GM21619 (cell line): ENCODE results near the gene POLR1B.
"Not testable (repeated sequence)": the region's sequence is repeated elsewhere in the genome, so short reads cannot be mapped to it uniquely, and the experiment has no call there.

Source experiments
- ATAC-seq: cut with Tn5 transposase; IDR thresholded peaks from one replicate; pipeline ENCODE4 v1.9.1; 2021; ENCODE audit not compliant: unreplicated experiment

Gene POLR1B

DNA sequence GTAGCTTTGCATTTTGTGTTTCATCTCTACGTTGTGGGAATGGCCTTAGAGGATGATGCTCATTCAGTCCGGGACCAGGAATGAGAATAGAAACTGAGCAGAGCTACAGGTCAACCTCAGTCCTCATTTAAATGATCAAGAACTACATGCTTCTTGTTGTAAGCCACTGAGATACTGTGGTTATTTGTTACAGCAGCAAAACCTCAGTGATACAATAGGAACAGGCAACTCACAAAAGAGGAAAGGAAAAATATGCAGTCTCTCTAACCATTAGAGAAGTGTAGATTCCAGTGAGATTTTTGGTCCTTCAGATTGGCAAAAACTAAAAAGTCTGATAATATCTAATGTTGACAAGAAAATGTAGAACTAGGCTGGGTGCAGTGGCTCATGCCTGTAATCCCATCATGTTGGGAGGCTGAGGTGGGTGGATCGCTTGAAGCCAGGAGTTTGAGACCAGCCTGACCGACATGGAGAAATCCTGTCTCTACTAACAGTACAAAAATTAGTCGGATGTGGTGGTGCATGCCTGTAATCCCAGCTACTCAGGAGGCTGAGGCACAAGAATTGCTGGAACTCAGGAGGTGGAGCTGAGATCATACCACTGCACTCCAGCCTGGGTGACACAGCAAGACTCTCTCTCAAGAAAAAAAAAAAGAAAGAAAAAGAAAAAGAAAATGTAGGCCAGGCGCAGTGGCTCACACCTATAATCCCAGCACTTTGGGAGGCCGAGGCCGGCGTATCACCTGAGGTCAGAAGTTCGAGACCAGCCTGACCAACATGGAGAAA lies 55.5 kb downstream of the POLR1B start:
- no peak for ATAC-seq

DNA sequence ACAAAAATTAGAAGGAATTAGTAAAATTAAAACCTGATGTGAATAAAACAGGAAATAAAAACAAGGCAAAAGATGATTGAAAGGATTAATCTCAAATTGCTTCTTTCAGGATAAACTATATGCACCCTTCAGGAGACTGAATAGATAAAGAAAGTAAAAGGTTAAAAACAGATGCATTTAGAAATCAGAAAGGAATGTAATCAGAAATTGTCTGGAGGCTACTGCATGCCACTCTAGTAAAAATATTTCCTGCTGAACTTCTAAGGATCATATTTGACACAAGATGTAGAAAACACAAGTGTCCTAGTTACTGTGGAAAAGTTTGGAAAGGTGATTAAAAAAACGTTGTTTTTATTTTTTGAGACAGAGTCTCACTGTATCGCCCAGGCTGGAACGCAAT lies 58.4 kb downstream of the POLR1B start:
- no peak for ATAC-seq

DNA sequence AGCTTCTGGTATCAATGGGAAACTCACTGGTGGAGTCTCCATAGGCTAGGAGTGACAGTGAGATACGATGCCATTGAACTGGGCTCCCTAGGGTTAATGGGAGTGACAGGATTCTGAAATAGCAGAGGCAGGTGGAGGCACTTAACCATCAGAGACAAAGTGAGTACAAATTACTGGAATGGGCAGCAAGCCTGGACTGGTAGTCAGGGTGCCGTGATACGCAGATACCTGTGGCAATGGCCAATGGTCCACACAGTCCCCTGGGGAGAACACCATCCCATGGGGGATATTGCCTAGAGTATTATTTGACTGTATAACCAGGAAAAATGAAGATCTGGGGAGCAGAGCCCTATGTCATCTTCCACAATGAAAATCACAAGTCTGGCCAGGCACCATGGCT lies 59.5 kb downstream of the POLR1B start:
- no peak for ATAC-seq

DNA sequence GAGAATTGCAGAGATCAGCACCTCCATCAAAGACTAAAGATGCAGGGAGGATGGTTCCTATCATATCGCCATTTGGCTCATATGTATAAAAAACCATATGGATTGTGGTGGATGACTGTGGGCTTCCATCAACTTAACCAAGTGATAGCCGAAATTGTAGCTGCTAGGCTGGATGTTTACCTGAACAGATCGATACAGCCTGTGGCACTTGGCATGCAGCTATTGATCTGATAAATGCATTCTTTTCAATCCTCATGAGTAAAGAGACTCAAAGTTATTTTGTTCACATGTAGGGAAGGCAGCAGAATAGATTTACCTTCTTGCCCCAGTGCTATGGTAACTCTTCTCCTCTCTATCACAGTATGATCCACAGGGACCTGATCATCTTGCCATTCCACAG lies 60.7 kb downstream of the POLR1B start:
- ATAC-seq, result no peak

DNA sequence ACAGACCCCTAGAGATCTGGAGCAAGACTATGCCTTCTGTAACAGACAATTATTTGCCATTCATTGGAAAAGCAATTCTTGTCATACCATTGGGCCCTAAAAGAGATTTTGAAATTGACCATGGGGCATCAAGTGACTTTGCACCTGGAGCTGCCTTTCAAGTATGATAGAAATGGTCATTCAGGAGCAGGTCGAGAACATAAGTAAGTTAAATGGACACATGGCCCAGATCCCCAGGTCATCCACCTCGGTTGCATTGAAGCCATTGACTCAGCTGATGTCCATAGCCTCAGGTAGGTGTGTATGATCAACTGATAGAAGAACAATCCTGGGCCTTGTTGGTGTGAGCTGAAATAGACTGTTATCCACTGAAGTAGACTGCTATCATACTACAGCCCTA lies 61.5 kb downstream of the POLR1B start:
- no peak for ATAC-seq

DNA sequence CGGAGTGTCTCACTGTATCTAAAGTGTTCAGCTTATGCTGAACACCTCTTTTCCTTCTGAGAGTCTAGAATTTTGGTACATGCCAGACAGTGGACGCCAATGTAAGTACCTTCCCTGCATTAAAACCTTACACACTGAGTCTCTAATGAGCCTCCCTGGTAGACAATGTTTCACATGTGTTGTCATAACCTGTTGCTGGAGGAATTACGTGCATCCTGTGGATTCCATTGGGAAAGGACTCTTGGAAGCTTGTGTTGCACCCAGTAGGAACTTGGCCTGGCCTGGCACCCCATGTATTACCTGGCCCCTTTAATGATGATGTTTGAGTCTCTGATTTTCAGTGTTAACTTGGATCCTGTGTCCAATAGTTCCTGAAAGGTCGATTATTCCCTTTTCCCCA lies 62.7 kb downstream of the POLR1B start:
- ATAC-seq, result no peak

DNA sequence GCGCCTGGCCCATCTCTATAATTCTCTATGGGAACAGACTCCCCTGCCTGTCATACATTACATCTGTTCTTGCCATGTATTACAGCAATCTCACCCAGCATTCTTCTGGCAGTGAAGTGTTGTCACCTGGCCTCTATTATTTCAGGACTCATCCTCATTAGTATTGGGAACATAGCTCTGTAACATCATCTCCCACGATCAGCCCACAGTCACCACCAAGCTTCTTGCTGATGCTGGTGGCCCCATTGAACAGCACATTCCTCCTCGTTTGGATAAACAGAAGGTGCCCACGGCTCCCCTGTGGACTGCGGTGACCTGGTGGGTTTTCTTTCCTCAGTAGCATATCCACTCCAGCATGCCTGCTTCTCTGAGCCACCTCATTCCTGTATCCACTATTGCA lies 63.7 kb downstream of the POLR1B start:
- no peak for ATAC-seq

DNA sequence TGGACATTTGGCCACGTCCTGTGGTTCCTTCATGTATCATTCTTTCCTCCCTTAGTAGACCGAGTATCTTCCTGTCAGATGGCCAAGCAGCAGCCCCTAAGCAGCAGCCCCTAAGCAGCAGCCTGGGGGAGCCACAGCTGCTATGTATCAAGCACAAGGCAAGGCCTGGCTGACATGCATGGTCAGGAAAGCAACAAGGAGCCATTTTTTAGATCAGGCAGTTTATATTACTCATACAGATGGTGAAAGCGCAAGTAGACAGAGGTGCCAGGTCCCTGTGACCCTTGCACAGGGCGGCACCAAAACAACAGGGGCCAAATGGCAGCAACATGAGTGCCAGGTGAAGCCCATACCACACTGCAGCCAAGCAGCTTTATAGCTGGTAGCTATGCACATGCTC lies 64.3 kb downstream of the POLR1B start:
- ATAC-seq, result no peak

DNA sequence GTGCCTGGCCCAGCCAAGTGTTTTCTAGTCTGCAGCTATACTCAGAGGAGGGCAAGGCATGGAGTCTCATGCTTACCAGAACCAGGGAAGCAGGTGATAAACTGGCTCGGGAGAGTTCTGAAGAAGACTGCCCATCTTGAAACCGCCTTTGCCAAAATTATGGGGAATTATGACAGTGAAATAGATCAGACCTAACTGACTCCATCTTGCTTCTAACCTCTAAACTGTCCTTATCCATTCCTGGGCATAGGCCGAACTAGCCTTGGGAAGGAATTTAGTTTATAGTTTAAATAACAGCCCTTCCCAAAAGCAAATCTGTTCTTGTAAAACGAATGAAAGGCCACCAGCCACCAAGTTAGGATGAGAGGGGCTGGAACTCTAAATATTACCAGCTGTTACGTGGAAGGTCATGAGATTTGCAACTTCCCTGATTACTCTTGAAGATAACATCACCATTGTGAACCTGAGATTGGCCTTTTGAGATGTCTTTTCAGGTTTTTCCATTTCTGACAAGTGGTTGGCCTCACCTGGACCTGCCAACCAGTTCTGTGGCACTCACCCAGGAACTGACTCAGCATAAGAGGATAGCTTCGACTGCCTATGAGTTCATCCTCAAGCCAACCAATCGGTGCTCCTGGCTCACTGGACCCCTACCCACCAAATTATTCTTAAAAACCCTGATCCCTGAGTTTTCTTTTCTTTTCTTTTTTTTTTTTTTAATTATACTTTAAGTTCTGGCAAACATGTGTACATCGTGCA lies 65.6 kb downstream of the POLR1B start:
- ATAC-seq, result no peak

DNA sequence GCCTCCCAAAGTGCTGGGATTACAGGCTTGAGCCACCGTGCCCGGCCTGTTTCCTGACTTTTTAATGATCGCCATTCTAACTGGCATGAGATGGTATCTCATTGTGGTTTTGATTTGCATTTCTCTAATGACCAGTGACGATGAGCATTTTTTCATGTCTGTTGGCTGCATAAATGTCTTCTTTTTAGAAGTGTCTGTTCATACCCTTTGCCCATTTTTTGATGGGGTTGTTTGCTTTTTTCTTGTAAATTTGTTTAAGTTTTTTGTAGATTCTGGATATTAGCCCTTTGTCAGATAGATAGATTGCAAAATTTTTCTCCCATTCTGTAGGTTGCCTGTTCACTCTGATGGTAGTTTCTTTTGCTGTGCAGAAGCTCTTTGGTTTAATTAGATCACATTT lies 67.1 kb downstream of the POLR1B start:
- not testable (repeated sequence) for ATAC-seq

DNA sequence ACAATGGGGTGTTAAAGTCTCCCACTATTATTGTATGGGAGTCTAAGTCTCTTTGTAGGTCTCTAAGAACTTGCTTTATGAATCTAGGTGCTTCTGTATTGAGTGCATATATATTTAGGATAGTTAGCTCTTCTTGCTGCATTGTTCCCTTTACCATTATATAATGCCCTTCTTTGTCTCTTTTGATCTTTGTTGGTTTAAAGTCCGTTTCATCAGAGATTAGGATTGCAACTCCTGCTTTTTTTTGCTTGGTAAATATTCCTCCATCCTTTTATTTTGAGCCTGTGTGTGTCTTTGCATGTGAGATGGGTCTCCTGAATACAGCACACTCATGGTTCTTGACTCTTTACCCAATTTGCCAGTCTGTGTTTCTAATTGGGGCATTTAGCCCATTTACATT lies 70.0 kb downstream of the POLR1B start:
- not testable (repeated sequence) for ATAC-seq

DNA sequence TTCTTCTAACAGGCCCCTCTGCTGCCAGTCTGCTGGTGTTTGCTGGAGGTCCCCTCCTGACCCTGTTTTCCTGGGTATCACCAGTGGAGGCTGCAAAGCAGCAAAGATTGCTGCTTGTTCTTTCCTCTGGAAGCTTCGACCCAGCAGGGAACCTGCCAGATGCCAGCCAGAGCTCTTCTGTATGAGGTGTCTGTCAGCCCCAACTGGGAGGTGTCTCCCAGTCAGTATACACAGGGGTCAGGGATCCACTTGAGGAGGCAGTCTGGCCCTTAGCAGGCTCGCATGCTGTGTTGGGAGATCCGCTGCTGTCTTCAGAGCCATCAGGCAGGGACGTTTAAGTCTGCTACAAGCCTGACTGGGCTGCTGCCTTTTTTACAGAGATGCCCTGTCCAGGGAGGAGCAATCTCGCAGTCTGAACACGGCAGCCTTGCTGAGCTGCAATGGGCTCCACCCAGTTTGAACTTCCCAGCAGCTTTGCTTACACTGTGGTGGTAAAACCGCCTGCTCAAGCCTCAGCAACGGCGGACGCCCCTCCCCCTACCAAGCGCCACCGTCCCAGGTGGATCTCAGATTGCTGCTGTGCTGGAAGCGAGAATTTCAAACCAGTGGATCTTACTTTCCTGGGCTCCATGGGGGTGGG lies 72.1 kb downstream of the POLR1B start:
- no peak for ATAC-seq

DNA sequence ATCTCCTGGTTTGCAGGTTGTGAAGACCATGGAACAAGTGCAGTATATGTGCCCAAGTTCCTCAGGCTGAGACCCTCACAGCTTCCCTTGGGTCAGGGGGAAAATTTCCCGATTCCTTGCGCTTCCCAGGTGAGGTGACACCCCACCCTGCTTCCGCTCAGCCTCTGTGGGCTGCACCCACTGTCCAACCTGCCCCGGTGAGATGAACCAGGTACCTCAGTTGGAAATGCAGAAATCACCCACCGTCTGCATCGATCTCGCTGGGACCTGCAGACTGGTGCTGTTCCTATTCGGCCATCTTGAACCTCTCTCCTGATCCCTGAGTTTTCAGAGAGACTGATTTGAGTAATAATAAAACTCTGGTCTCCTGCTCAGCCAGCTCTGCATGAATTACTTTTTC lies 72.8 kb downstream of the POLR1B start:
- no peak for ATAC-seq

DNA sequence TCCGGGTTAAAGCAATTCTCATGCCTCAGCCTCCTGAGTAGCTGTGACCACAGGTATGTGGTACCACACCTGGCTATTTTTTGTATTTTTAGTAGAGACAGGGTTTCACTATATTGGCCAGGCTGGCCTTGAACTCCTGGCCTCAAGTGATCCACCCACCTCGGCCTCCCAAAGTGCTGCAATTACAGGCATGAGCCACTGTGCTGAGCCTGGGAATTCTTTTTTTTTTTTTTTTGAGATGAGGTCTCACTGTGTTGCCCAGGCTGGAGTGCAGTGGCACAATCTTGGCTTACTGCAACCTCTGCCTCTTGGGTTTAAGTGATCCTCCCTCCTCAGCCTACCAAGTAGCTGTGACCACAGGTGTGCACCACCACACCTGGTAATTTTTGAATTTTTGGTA lies 73.5 kb downstream of the POLR1B start:
- ATAC-seq, result not testable (repeated sequence)

DNA sequence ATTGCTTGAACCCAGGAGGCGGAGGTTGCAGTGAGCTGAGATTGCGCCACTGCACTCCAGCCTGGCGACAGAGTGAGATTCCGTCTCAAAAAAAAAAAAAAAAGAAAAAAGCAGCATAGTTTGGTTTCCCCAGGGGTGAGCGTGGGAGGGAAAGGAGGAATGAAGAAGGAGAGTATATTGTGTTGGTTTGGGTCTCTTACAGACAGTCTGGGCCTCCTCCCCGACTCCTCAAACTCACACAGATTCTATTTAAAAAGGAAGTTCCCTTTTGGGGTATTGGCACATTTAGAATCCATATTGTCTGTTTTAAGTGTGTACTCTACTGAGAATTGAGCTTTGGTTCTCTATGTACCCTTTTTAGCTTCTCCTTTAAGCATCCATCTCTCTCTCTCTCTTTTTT lies 76.1 kb downstream of the POLR1B start:
- no peak for ATAC-seq

DNA sequence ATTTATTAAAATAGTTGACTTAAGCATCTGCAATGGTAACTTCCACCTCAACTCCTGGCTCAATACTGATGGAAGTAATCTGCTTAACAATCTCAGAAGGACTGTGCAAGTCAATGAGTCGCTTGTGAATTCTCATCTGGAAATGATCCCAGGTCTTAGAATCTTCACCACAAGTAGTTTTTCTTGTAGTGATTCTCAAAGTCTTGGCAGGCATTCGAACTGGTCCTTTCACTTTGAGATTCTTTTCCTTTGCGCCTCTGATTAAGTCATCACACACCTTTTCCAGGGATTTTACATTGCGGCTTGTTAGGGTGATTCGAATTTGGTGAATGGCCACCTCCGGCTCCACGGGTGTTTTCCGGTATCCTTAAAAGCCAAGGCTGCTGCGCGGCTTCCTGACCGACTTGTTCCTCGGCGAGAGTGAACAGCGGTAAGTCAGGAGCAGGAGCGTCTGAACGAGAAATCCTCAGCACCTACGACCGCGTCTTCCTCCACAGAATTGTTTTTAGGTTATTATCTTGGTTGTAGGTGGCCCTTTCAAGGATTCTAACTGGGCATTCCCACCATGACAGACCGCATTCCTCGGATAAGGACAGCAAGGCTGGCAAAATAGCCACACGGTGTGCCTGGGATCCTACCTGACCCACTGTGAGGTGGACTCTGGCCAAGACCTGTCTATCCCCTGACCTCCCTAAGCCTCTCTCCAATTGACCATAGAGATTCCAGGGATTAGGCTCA lies 79.7 kb downstream of the POLR1B start:
- no peak for ATAC-seq

DNA sequence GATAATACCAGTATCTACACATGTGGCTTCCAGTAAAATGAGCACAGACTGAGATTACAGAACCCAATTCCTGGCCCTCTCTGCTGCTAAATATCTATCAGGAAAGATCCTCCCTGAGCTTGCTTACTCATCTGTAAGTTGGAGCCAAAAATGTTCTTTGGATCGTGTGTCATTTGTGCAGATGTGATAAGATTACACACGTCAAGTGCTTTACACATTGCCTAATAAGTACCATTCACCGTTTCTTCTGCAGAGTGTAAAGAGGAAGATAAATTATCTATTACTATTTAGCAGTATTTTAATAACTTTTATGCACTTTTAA lies 80.2 kb downstream of the POLR1B start:
- ATAC-seq, result no peak

DNA sequence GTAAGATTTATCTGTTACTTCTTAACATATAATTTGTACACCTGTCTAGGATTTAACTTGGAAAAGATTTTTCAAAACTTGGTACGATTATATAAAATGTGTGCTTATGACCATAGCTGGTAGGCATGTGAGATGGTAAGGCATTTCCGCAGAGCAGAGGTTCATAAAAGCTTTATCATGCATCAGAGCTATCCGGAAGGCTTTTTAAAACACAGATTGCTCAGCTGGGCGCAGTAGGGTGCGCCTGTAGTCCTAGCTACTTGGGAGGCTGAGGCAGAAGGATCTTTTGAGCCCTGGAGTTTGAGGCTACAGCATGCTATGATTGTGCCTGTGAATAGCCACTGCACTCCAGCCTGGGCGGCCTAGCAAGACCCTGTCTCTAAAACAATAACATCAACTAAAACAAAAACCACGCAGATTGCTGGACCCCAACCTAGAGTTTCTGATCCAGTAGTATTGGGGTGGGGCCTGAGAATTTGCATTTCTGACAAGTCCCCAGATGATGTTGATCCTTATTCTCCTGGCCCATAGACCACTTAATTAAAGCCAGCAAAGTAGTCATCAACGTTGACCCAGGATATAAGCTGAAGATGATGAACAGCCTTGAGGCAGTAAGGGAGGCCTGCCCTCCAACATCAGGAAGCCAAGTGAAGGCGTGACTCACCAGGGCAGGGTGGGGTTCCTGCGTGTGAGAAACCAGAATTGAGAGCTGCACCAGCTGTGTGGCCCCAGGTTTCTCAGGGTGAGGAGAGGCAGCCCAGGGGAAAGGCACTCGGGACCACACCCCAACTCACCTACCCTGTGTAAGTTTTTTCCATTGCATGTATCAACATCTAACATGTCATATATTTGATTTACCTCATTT lies 81.9 kb downstream of the POLR1B start:
- peak; percentile 73 for ATAC-seq

DNA sequence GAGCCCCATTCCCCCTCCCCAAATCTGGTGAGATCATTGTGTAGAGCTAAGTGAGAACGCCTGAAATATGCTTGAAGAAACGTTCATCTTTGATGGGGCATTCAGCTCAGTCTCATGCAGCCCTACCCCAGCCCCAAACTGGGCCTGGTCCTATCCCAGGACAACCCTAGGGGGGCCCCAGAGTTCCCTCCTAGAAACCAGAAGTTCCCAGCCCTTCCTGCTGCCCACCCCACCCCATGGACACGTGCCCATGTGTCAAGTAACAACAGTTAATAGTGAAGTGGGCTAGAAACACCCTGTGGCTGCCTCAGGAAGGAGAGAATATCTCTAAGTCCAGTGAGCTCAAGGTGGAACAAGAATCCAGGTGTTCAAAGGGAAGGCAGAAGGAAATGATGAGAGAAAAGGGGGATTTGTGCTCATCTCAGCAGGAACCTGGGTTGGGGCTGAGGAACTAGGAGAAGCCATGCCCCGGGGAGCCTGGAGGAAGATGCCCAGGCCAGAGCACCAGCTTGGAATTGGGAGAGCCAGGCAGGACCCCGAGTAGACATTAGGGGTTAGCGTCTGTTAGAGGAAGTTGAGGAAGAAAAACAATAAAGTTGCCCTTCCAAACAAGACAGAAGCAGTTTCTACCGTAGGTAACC lies 83.3 kb downstream of the POLR1B start:
- no peak for ATAC-seq

DNA sequence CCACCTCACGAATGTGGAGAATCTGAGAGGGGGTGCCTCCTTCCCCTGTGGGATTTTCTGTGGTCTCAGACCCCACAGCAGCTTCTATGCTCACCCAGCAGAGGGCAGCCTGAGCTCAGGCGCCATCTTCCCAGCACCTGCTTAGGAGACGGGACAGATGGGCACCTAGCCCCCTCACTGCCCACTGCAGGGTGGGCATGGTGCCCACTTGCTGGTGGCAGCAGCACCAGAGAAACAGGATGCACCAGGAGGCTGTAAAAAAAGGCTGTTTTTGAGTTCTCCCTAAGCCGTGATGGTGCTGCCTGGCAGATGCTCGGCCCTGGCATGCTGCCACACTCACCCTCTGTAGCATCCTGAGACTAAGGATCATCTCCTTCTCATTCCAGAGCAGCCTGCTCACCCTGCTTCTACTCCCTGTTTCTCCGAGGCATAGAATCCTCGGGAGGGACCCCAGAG lies 84.4 kb downstream of the POLR1B start:
- no peak for ATAC-seq
